HAP-1 (cell line): Measurements from ENCODE around the gene ARMCX2.
"Not testable (repeated sequence)": the region's sequence is repeated elsewhere in the genome, so short reads cannot be mapped to it uniquely, and the experiment has no call there.

Experiments
- DNase-seq, 2 experiments: peaks; one replicate each; pipeline ENCODE4 v3.0.0-alpha.2; 2016 to 2020; ENCODE audit warnings: low spot score in 2 of 2
- H3K27me3 ChIP-seq: fragments of 250-450 bp; sonication (Bioruptor Pico); 2 replicates; pipeline ENCODE4 v1.5.1; 2020; ENCODE audit warnings: low read depth, mild to moderate bottlenecking, moderate library complexity
- H3K36me3 ChIP-seq: fragments of 250-450 bp; sonication (Bioruptor Pico); replicated peaks from 2 replicates; pipeline ENCODE4 v1.5.1; 2020; ENCODE audit warnings: mild to moderate bottlenecking
- H3K4me1 ChIP-seq: fragments of 250-450 bp; sonication (Bioruptor Pico); 2 replicates; pipeline ENCODE4 v1.5.1; 2020; ENCODE audit warnings: mild to moderate bottlenecking
- H3K4me3 ChIP-seq: fragments of 250-450 bp; sonication (Bioruptor Pico); 2 replicates; pipeline ENCODE4 v1.5.1; 2020; ENCODE audit warnings: mild to moderate bottlenecking, moderate library complexity
- H3K9me3 ChIP-seq: fragments of 250-450 bp; sonication (Bioruptor Pico); 2 replicates; pipeline ENCODE4 v1.5.1; 2020; ENCODE audit warnings: mild to moderate bottlenecking, moderate library complexity
- in situ Hi-C: fragments of 300-500 bp; cut with MboI; formaldehyde crosslinking; loops from 3 replicates; pipeline ENCODE4 v1.14.3; 2020; ENCODE audit warnings: low sequenced_read_pairs, inconsistent platforms, mixed read lengths

ARMCX2 gene

GRCh38 chrX:101655534-101655933 lies 4.1 kb downstream of the ARMCX2 start:
- peaks cover 3% of the 10 kb centered on the region; the same call in 1 of the 2 replicates for H3K27me3 ChIP-seq
- H3K4me1 ChIP-seq: no peaks in the 10 kb centered on the region
- H3K9me3 ChIP-seq: no peaks in the 10 kb centered on the region
- in situ Hi-C loops: no loop called here
- H3K36me3 ChIP-seq: no peaks in the 10 kb centered on the region
- DNase-seq: no peak
- no peak overlapping the region for H3K4me3 ChIP-seq

- DNase-seq, in situ Hi-C loops, H3K4me1 ChIP-seq, H3K4me3 ChIP-seq, H3K36me3 ChIP-seq, H3K9me3 ChIP-seq, H3K27me3 ChIP-seq: not testable (repeated sequence)
Observed at GRCh38 chrX:101647716-101648115, 11.9 kb downstream of the ARMCX2 start.

- in situ Hi-C loops: no loop called here
- Histone ChIP-seq H3K4me1 (no peaks in the 10 kb centered on the region), H3K4me3 (no peak overlapping the region), H3K9me3 (no peaks in the 10 kb centered on the region), H3K27me3 (no peaks in the 10 kb centered on the region; the same call in 1 of the 2 replicates), H3K36me3 (no peaks in the 10 kb centered on the region)
- DNase-seq: no peak
Observed at GRCh38 chrX:101642093-101642492, 17.6 kb downstream of the ARMCX2 start.

- no peaks in the 10 kb centered on the region for H3K36me3 ChIP-seq
- in situ Hi-C loops: no loop called here
- H3K4me3 ChIP-seq: no peak overlapping the region
- H3K27me3 ChIP-seq: no peaks in the 10 kb centered on the region; the same call in 1 of the 2 replicates
- DNase-seq: no peak
- no peaks in the 10 kb centered on the region for H3K9me3 ChIP-seq
- no peaks in the 10 kb centered on the region for H3K4me1 ChIP-seq
Observed at GRCh38 chrX:101639583-101639982, 20.1 kb downstream of the ARMCX2 start.

- Histone ChIP-seq H3K9me3 (no peaks in the 10 kb centered on the region), H3K36me3 (peaks cover 6% of the 10 kb centered on the region), H3K4me3 (no peak overlapping the region), H3K27me3 (no peaks in the 10 kb centered on the region), H3K4me1 (peaks cover 20% of the 10 kb centered on the region)
- peak; percentile 34 to 63 for DNase-seq
- in situ Hi-C loops: no loop called here
Observed at GRCh38 chrX:101619364-101619763, 40.3 kb downstream of the ARMCX2 start.

- peak; percentile 87 to 88 for DNase-seq
- Histone ChIP-seq H3K4me3 (peak within 1 kb of the TSS; percentile 54), H3K36me3 (peaks cover 5% of the 10 kb centered on the region), H3K9me3 (no peaks in the 10 kb centered on the region), H3K4me1 (peaks cover 19% of the 10 kb centered on the region), H3K27me3 (no peaks in the 10 kb centered on the region)
- in situ Hi-C loops: no loop called here
Observed at GRCh38 chrX:101617211-101618191, 42.1 kb downstream of the ARMCX2 start, which contains the start of gene ARMCX6. Gene ARMCX6 (minus strand): TSS chrX:101618000. CDS start chrX:101616620, 1,380 bp downstream.

- no peak for DNase-seq
- Histone ChIP-seq H3K4me3 (no peak overlapping the region), H3K9me3 (no peaks in the 10 kb centered on the region), H3K27me3 (peaks cover 2% of the 10 kb centered on the region; the same call in 1 of the 2 replicates), H3K4me1 (no peaks in the 10 kb centered on the region), H3K36me3 (no peaks in the 10 kb centered on the region)
- in situ Hi-C loops: no loop called here
Observed at GRCh38 chrX:101605728-101606127, 53.9 kb downstream of the ARMCX2 start.
